H1 (cell line): Measurements from ENCODE around the gene SPOP. TPM values are rescaled to one million over a fixed set of nuclear protein-coding genes. Genes with fewer than 3 reads are reported as not detected.

Experiments
- CTCF ChIA-PET: fragments of 300-600 bp; sonication (Branson Sonifier 250); formaldehyde crosslinking; loops from one replicate; lab custom pipeline; 2021; ENCODE audit not compliant: partially characterized antibody; lab: Charles Lee
- POLR2A ChIA-PET: fragments of 300-600 bp; sonication (Branson Sonifier 250); formaldehyde crosslinking; loops from one replicate; lab custom pipeline; 2021; ENCODE audit warnings: inconsistent platforms; ENCODE audit not compliant: partially characterized antibody; lab: Charles Lee
- DNase-seq, 2 experiments: peaks; one replicate each; pipeline versions ENCODE4 v3.0.0 to v3.0.0-alpha.2; 2010 to 2022; ENCODE audit warnings: low spot score in 2 of 2, low read depth in 1 of 2, mixed read lengths in 1 of 2
- FAIRE-seq: peaks from 2 replicates; lab custom pipeline; 2011; peaks lifted over from hg19 to GRCh38; lab: Jason Lieb, UNC
- H2AFZ ChIP-seq: 2 replicates; pipeline ENCODE4 v1.8.1; 2012; ENCODE audit warnings: low read length, inconsistent platforms
- H2AK5ac ChIP-seq: 2 replicates; pipeline ENCODE4 v1.6.1; 2013; ENCODE audit warnings: low read depth, low read length
- H2BK120ac ChIP-seq: replicated peaks from 2 replicates; pipeline ENCODE3; 2013; ENCODE audit warnings: low read depth, low read length, inconsistent platforms
- H2BK12ac ChIP-seq: 2 replicates; pipeline ENCODE4 v1.6.1; 2013; ENCODE audit warnings: low read depth, low read length
- H2BK15ac ChIP-seq: 2 replicates; pipeline ENCODE4 v1.6.1; 2013; ENCODE audit warnings: low read length
- H2BK20ac ChIP-seq: 2 replicates; pipeline ENCODE4 v1.6.1; 2013; ENCODE audit warnings: low read length
- H2BK5ac ChIP-seq: 2 replicates; pipeline ENCODE4 v1.6.1; 2013; ENCODE audit warnings: low read depth, low read length
- H3K14ac ChIP-seq: 2 replicates; pipeline ENCODE4 v1.6.1; 2013; ENCODE audit warnings: inconsistent platforms; ENCODE audit not compliant: insufficient read length
- H3K18ac ChIP-seq: 2 replicates; pipeline ENCODE4 v1.6.1; 2013; ENCODE audit warnings: low read length; ENCODE audit errors: extremely low read depth
- H3K23ac ChIP-seq: 2 replicates; pipeline ENCODE4 v1.6.1; 2013; ENCODE audit warnings: inconsistent platforms; ENCODE audit not compliant: insufficient read length
- H3K23me2 ChIP-seq: 2 replicates; pipeline ENCODE4 v1.6.1; 2013; ENCODE audit warnings: low read depth, low read length
- H3K27ac ChIP-seq: 2 replicates; pipeline ENCODE4 v1.6.1; 2011; ENCODE audit warnings: low read depth, low read length, inconsistent platforms
- H3K27me3 ChIP-seq, 4 experiments: replicated peaks in 1 of 4; 1 replicate in 1 of 4; 2 replicates in 3 of 4; pipeline versions ENCODE4 v1.6.1 to v1.8.1; 2011 to 2013; ENCODE audit warnings: low read length in 3 of 4, mild to moderate bottlenecking in 3 of 4, inconsistent platforms in 2 of 4, mixed read lengths in 2 of 4, moderate library complexity in 1 of 4; ENCODE audit not compliant: control insufficient read depth in 3 of 4, insufficient read depth in 3 of 4; ENCODE audit errors: extremely low read depth in 1 of 4
- H3K36me3 ChIP-seq, 4 experiments: 2 replicates each; pipeline versions ENCODE4 v1.6.1 to v1.8.1; 2011 to 2013; ENCODE audit warnings: mild to moderate bottlenecking in 4 of 4, low read length in 3 of 4, moderate library complexity in 2 of 4, control low read depth in 1 of 4, inconsistent platforms in 1 of 4; ENCODE audit not compliant: insufficient read depth in 4 of 4, control insufficient read depth in 2 of 4
- H3K4ac ChIP-seq: replicated peaks from 2 replicates; pipeline ENCODE3; 2013; ENCODE audit warnings: low read length, low read depth, mixed read lengths, inconsistent platforms; ENCODE audit not compliant: insufficient read length
- H3K4me1 ChIP-seq, 4 experiments: replicated peaks in 1 of 4; 1 replicate in 1 of 4; 2 replicates in 3 of 4; pipeline versions ENCODE4 v1.6.1 to v1.8.1; 2011 to 2013; ENCODE audit warnings: low read length in 3 of 4, inconsistent platforms in 2 of 4, mixed read lengths in 1 of 4; ENCODE audit not compliant: insufficient read depth in 4 of 4, control insufficient read depth in 3 of 4
- H3K4me2 ChIP-seq, 2 experiments: 2 replicates each; pipeline versions ENCODE4 v1.6.1 to v1.8.1; 2011 to 2013; ENCODE audit warnings: low read depth in 2 of 2, low read length in 2 of 2, control low read depth in 1 of 2, inconsistent platforms in 1 of 2, mild to moderate bottlenecking in 1 of 2; ENCODE audit not compliant: insufficient read depth in 1 of 2
- H3K4me3 ChIP-seq, 4 experiments: fragments of 200-600, 300-600 bp in 1 of 4; sonication (generic), shearing (Covaris generic), sonication (Bioruptor Twin) in 1 of 4; 2 replicates each; pipeline versions ENCODE4 v1.5.1 to v1.8.1; 2011 to 2016; ENCODE audit warnings: low read length in 4 of 4, low read depth in 3 of 4, control low read depth in 2 of 4, inconsistent platforms in 2 of 4, mild to moderate bottlenecking in 2 of 4, mixed read lengths in 1 of 4, moderate library complexity in 1 of 4; ENCODE audit not compliant: insufficient read depth in 2 of 4; ENCODE audit errors: extremely low read depth in 1 of 4
- H3K56ac ChIP-seq: replicated peaks from 2 replicates; pipeline ENCODE3; 2013; ENCODE audit warnings: low read depth, mild to moderate bottlenecking, mixed read lengths, low read length, inconsistent platforms; ENCODE audit not compliant: insufficient read length
- H3K79me1 ChIP-seq: 2 replicates; pipeline ENCODE4 v1.6.1; 2013; ENCODE audit warnings: low read depth, low read length, control low read depth
- H3K79me2 ChIP-seq, 2 experiments: 2 replicates each; pipeline versions ENCODE4 v1.6.1 to v1.8.1; 2012 to 2013; ENCODE audit warnings: low read length in 2 of 2, mild to moderate bottlenecking in 2 of 2, inconsistent platforms in 1 of 2; ENCODE audit not compliant: insufficient read depth in 2 of 2, control insufficient read depth in 1 of 2
- H3K9ac ChIP-seq, 4 experiments: replicated peaks in 1 of 4; 1 replicate in 1 of 4; 2 replicates in 3 of 4; pipeline versions ENCODE4 v1.6.1 to v1.8.1; 2011 to 2013; ENCODE audit warnings: low read depth in 3 of 4, low read length in 3 of 4, control low read depth in 2 of 4, mild to moderate bottlenecking in 2 of 4, moderate library complexity in 2 of 4, inconsistent platforms in 1 of 4; ENCODE audit errors: extremely low read depth in 1 of 4
- H3K9me3 ChIP-seq, 2 experiments: 2 replicates each; pipeline versions ENCODE4 v1.6.1 to v1.8.1; 2012 to 2013; ENCODE audit warnings: mild to moderate bottlenecking in 2 of 2, moderate library complexity in 2 of 2, control low read depth in 1 of 2, inconsistent platforms in 1 of 2, low read depth in 1 of 2, low read length in 1 of 2, mixed read lengths in 1 of 2; ENCODE audit not compliant: insufficient read depth in 2 of 2
- H4K20me1 ChIP-seq, 2 experiments: replicated peaks in 1 of 2; 2 replicates each; pipeline versions ENCODE3 to v1.8.1; 2011 to 2013; ENCODE audit warnings: inconsistent platforms in 2 of 2, low read length in 2 of 2, mild to moderate bottlenecking in 1 of 2; ENCODE audit not compliant: insufficient read depth in 2 of 2, control insufficient read depth in 1 of 2
- H4K5ac ChIP-seq: 2 replicates; pipeline ENCODE4 v1.6.1; 2013; ENCODE audit warnings: low read length, low read depth, mixed read lengths, inconsistent platforms; ENCODE audit not compliant: insufficient read length
- H4K8ac ChIP-seq: 2 replicates; pipeline ENCODE4 v1.8.0; 2013; ENCODE audit warnings: mild to moderate bottlenecking, moderate library complexity, low read length, inconsistent platforms; ENCODE audit not compliant: insufficient read depth; ENCODE audit errors: extremely low read depth
- H4K91ac ChIP-seq: replicated peaks from 2 replicates; pipeline ENCODE3; 2013; ENCODE audit warnings: low read length, mixed read lengths, inconsistent platforms; ENCODE audit not compliant: insufficient read length
- HDAC6 ChIP-seq: IDR thresholded peaks from one replicate; pipeline ENCODE4 v1.7.1; 2012; ENCODE audit warnings: low read depth, mild to moderate bottlenecking, inconsistent platforms, low read length, moderate library complexity
- WGBS, 2 experiments: shearing (Covaris generic) in 1 of 2; methylation state at CpG; one replicate each; pipeline versions ENCODE4 v1.1.6 to v1.1.7; 2013 to 2015; ENCODE audit warnings: low lambda C conversion rate in 2 of 2, mixed read lengths in 2 of 2, inconsistent platforms in 1 of 2, low coverage in 1 of 2, missing lambda C conversion rate in 1 of 2; ENCODE audit not compliant: insufficient replicate concordance in 2 of 2, insufficient coverage in 1 of 2, insufficient read length in 1 of 2; ENCODE audit errors: extremely low coverage in 1 of 2, missing lambda C conversion rate in 1 of 2; 5-methylcytosine and 5-hydroxymethylcytosine counted together
- polyA plus RNA-seq, 7 experiments: library from polyadenylated mRNA; depleted of rRNA in 3 of 7; stranded (reverse) in 5 of 7; unstranded in 2 of 7; fragments of >200 nt in 5 of 7; fragments of 200-250 nt in 2 of 7; gene quantifications; 1 replicate in 5 of 7; 2 replicates in 1 of 7; 4 replicates in 1 of 7; pipeline versions ENCODE4 v1.2.1 to v1.2.3, GENCODE V29; 2011 to 2013; ENCODE audit warnings: missing spikeins in 2 of 7, mixed read lengths in 2 of 7
- total RNA-seq: library from RNA; stranded (reverse); fragmentation: NEBNext Ultra II Directional; extraction: Animal tissue kit (Norgen Biotek cat#: 25700); gene quantifications from 2 replicates; pipeline ENCODE4 v1.2.1, GENCODE V29; 2021

SPOP gene
- total and polyA plus RNA-seq, 2 of the 8 experiments (the other 6 are each of a cell fraction or from before 2014, with no cell fraction given), result 13.3 to 25.6 TPM

DNA sequence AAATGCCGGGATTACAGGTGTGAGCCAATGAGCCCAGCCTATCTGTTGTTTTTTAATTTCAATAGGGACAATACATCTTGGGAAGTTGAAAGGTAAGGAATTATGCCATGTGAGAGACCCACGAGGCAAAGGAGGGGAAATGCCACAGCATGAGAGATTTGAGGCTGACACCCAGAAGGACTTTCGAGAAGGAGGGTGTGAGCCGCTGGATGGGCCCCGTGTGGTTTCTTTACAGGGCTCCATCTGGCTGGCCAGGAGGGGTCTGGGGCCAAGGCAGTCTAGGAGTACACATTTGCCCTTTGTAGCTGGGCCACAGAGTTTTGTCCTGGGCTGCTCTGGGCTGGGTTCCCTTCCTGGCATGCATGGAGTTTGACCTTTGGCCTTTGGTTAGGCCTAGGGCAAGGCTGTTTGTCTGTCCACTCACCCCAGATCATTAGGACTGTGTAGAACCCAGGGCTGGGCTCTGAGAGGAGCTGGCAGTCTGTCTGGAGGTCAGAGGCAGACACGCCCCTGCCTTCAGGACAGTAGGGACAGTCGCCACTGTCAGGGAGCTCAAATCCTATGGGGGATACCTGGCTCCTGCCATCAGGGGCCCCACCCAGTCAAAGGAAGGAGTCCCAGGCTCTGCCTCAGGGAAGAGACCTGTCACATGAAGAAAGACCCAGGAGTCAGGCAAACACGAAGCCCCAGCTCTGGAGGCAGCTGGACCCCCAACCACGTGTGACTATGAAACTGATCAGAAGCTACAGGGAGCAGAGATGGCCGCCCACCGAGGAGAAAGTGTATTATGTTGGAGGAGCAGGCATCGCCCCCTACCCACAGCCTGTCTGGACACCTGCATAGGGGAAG lies 126.5 kb downstream of the SPOP start:
- Histone ChIP-seq H2BK12ac (0 out of 2 replicates have a peak overlapping the region, but pooled peaks have one; percentile 68), H3K18ac (no peak overlapping the region), H4K91ac (no peak overlapping the region), H3K23me2 (no peaks in the 10 kb centered on the region), H2BK20ac (no peak overlapping the region), H3K4me3 (no peak overlapping the region), H3K14ac (no peak overlapping the region), H3K36me3 (no peaks in the 10 kb centered on the region), H3K27ac (no peak overlapping the region), H2BK5ac (no peak overlapping the region), H2AFZ (no peak overlapping the region), H3K79me2 (no peaks in the 10 kb centered on the region), H3K79me1 (no peaks in the 10 kb centered on the region), H3K27me3 (peaks cover 0 to 3% (median 1%) of the 10 kb centered on the region in 4 experiments; a peak in 2 of 7 replicates), H3K4ac (no peak overlapping the region), H4K5ac (no peak overlapping the region), H2BK15ac (no peak overlapping the region), H3K4me2 (no peak overlapping the region), H3K23ac (no peak overlapping the region), H4K20me1 (no peaks in the 10 kb centered on the region), H3K56ac (no peak overlapping the region), H3K4me1 (peaks cover 0 to 17% (median 11%) of the 10 kb centered on the region in 4 experiments; a peak in 6 of 7 replicates), H3K9me3 (no peaks in the 10 kb centered on the region), H4K8ac (peak overlapping the region; percentile 43; the same call in 1 of the 2 replicates), H2AK5ac (no peak overlapping the region), H2BK120ac (no peak overlapping the region), H3K9ac (no peak overlapping the region)
- ChIA-PET POLR2A (interaction anchor here (0.6 to 0.7 kb wide), 2 partner anchors 137 to 294 kb away, joined by 3 to 4 read pairs; partner anchors contain the start of gene PHB1), CTCF (interaction anchor here (0.6 to 16.4 kb wide), 8 partner anchors 40 to 146 kb away, joined by 3 to 228 read pairs (median 9); no protein-coding TSS in a partner anchor)
- no peak for TF ChIP-seq HDAC6
- 85% methylated on average over 12 of the region's 12 CpGs; no CpG with 5 or more reads in 1 of the 2 experiments for WGBS, 2 experiments
- DNase-seq (no peak), FAIRE-seq (no peak)
